Coronary artery (tissue), 2 donors: Measurements from ENCODE around the gene ZNF862.

Experiments
- DNase-seq: peaks from one replicate; pipeline ENCODE4 v3.0.0-alpha.2; 2017; ENCODE audit warnings: low spot score
- H3K27ac ChIP-seq, 2 donors: fragments of 200-600 bp; sonication (generic); one replicate each; pipeline ENCODE4 v1.5.1; 2016 to 2019
- H3K4me3 ChIP-seq: fragments of 200-600 bp; sonication (generic); 2 replicates; pipeline ENCODE4 v1.5.1; 2016; ENCODE audit warnings: mild to moderate bottlenecking, moderate library complexity
- CTCF ChIP-seq: fragments of 200-600 bp; sonication (generic); IDR thresholded peaks from one replicate; pipeline ENCODE4 v1.5.1; 2019; ENCODE audit warnings: antibody characterized with exemption

ZNF862 gene

DNA sequence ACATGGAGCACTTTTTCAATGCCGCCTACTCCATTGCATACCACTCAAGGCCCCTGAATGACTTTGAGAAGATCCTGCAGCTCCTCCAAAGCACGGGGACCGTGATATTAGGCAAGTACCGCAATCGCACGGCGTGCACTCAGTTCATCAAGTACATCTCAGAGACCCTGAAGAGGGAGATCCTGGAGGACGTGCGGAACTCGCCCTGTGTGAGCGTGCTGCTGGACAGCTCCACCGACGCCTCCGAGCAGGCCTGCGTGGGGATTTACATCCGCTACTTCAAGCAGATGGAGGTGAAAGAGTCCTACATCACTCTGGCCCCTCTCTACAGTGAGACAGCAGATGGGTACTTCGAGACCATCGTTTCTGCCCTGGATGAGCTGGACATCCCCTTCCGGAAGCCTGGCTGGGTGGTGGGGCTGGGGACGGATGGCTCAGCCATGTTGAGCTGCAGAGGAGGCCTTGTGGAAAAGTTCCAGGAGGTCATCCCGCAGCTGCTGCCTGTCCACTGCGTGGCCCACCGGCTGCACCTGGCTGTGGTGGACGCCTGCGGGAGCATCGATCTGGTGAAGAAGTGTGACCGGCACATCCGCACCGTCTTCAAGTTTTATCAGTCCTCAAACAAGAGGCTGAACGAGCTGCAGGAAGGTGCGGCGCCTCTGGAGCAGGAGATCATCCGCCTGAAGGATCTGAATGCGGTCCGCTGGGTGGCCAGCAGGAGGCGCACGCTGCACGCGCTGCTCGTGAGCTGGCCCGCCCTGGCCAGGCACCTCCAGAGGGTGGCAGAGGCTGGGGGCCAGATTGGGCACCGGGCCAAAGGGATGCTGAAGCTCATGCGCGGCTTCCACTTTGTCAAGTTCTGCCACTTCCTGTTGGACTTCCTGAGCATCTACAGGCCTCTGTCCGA, 22.9 kb downstream of the ZNF862 start:
- TF ChIP-seq CTCF: no peak
- no peak overlapping the region for H3K4me3 ChIP-seq
- no peak for DNase-seq
- H3K27ac ChIP-seq: no peak overlapping the region

DNA sequence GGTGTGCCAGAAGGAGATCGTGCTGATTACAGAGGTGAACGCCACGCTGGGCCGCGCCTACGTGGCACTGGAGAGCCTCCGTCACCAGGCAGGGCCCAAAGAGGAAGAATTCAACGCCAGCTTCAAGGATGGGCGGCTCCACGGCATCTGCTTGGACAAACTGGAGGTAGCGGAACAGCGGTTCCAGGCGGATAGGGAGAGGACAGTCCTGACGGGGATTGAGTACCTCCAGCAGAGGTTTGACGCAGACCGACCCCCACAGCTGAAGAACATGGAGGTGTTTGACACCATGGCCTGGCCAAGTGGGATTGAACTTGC, 23.5 kb downstream of the ZNF862 start:
- H3K27ac ChIP-seq: no peak overlapping the region
- no peak for DNase-seq
- no peak overlapping the region for H3K4me3 ChIP-seq
- no peak for TF ChIP-seq CTCF

GRCh38 chr7:149862156-149862555, 24.0 kb downstream of the ZNF862 start:
- Histone ChIP-seq H3K27ac (no peak overlapping the region), H3K4me3 (no peak overlapping the region)
- TF ChIP-seq CTCF: no peak
- DNase-seq: no peak

- Histone ChIP-seq H3K4me3 (no peak overlapping the region), H3K27ac (no peak overlapping the region)
- DNase-seq: no peak
- no peak for TF ChIP-seq CTCF
Observed at GRCh38 chr7:149863500-149863899, 25.3 kb downstream of the ZNF862 start.

GRCh38 chr7:149864023-149864422, 25.8 kb downstream of the ZNF862 start:
- no peak overlapping the region for H3K27ac ChIP-seq

GRCh38 chr7:149864751-149865150, 26.6 kb downstream of the ZNF862 start:
- DNase-seq: no peak
- no peak overlapping the region for H3K27ac ChIP-seq
- H3K4me3 ChIP-seq: no peak overlapping the region
- TF ChIP-seq CTCF: no peak

More at GRCh38 chr7:149864023-149864422, 25.8 kb downstream of the ZNF862 start:
- DNase-seq: no peak
- TF ChIP-seq CTCF: no peak
- H3K4me3 ChIP-seq: no peak overlapping the region

DNA sequence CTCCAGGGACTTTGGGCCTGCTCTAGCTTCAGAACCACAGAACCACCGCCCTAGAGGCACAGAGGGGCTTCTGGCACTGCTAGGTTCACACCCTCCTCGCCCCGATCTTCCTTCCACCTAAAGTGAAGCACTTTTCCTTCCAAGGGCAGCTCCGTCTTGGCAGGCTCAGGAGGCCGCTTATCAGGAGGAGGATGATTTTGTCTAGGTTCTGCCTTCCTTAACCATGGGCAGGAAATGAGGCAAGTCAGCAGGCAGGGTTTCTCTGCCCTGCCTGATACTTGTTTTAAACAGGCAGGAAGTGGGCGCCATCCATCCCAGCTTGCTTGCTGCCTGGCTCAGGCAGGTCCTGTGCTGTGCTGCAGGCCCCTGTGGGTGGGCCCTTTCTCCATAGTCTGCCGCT, 27.3 kb downstream of the ZNF862 start:
- no peak overlapping the region for H3K4me3 ChIP-seq
- no peak overlapping the region for H3K27ac ChIP-seq
- TF ChIP-seq CTCF: no peak
- no peak for DNase-seq
